NOMO-1 treated with dmso at 0.1 percent for 144 hours (cell line): ENCODE data around the gene HRH4.

ENCODE experiments used
- DNase-seq: peaks from one replicate; lab custom pipeline; 2025; ENCODE audit not compliant: unreplicated experiment; lab: John Stamatoyannopoulos, UW

HRH4 gene

GRCh38 chr18:24460388-24460787 lies at the start of gene HRH4:
Gene HRH4 (plus strand): TSS chr18:24460637. CDS start chr18:24460729, 92 bp downstream.
- no peak for DNase-seq

- DNase-seq = no peak
Measured at GRCh38 chr18:24413148-24413547, 47.3 kb upstream of the HRH4 start.

- no peak for DNase-seq
Measured at GRCh38 chr18:24414349-24415003, 46.0 kb upstream of the HRH4 start.

GRCh38 chr18:24417480-24417879 lies 43.0 kb upstream of the HRH4 start:
- DNase-seq = no peak

- DNase-seq = no peak
Measured at GRCh38 chr18:24420551-24420950, 39.9 kb upstream of the HRH4 start.

GRCh38 chr18:24421831-24422230 lies 38.6 kb upstream of the HRH4 start:
- no peak for DNase-seq

GRCh38 chr18:24426073-24426397 lies 34.4 kb upstream of the HRH4 start:
- no peak for DNase-seq

GRCh38 chr18:24426398-24427294 lies 33.8 kb upstream of the HRH4 start, which contains the start of gene IMPACT:
Gene IMPACT (plus strand): TSS chr18:24426670. CDS start chr18:24426757, 87 bp downstream.
- peak; percentile 77 for DNase-seq

- DNase-seq = no peak
Measured at GRCh38 chr18:24427484-24427883, 33.0 kb upstream of the HRH4 start.

GRCh38 chr18:24428709-24429108 lies 31.7 kb upstream of the HRH4 start:
- no peak for DNase-seq

GRCh38 chr18:24429188-24429587 lies 31.2 kb upstream of the HRH4 start:
- DNase-seq = no peak

GRCh38 chr18:24432618-24433017 lies 27.8 kb upstream of the HRH4 start:
- DNase-seq = no peak

- no peak for DNase-seq
Measured at GRCh38 chr18:24436939-24437338, 23.5 kb upstream of the HRH4 start.

- peak; percentile 51 for DNase-seq
Measured at GRCh38 chr18:24443870-24444269, 16.6 kb upstream of the HRH4 start.

GRCh38 chr18:24446453-24446852 lies 14.0 kb upstream of the HRH4 start:
- DNase-seq = no peak

- DNase-seq = no peak
Measured at GRCh38 chr18:24446953-24447538, 13.4 kb upstream of the HRH4 start.

- DNase-seq = no peak
Measured at GRCh38 chr18:24447961-24448360, 12.5 kb upstream of the HRH4 start.

GRCh38 chr18:24456549-24456948 lies 3.9 kb upstream of the HRH4 start:
- no peak for DNase-seq

GRCh38 chr18:24459772-24460171 lies 665 bp upstream of the HRH4 start:
- DNase-seq = peak; percentile 29

- no peak for DNase-seq
Measured at GRCh38 chr18:24461996-24462395, 1.6 kb downstream of the HRH4 start.

GRCh38 chr18:24462838-24463775 lies 2.7 kb downstream of the HRH4 start:
- no peak for DNase-seq
